Nephron progenitor cell (in vitro differentiated cells): ENCODE data around the gene PCDH10.

Experiments
- DNase-seq: peaks from one replicate; pipeline ENCODE4 v3.0.0; 2021
- H3K27ac Mint-ChIP-seq: 2 replicates; pipeline ENCODE4 v1.8.0; 2021; ENCODE audit warnings: mild to moderate bottlenecking, moderate library complexity, mixed read lengths
- H3K27me3 Mint-ChIP-seq: 2 replicates; pipeline ENCODE4 v1.8.0; 2021; ENCODE audit warnings: mild to moderate bottlenecking, low read depth, mixed read lengths; ENCODE audit not compliant: poor library complexity
- H3K36me3 Mint-ChIP-seq: 2 replicates; pipeline ENCODE4 v1.8.0; 2021; ENCODE audit warnings: low read depth, mixed read lengths
- H3K4me1 Mint-ChIP-seq: 2 replicates; pipeline ENCODE4 v1.8.0; 2021; ENCODE audit warnings: mixed read lengths
- H3K4me3 Mint-ChIP-seq: 2 replicates; pipeline ENCODE4 v1.8.0; 2021; ENCODE audit warnings: mild to moderate bottlenecking, moderate library complexity, mixed read lengths
- H3K9me3 Mint-ChIP-seq: 2 replicates; pipeline ENCODE4 v1.8.0; 2021; ENCODE audit warnings: mild to moderate bottlenecking, moderate library complexity, mixed read lengths
- TF ChIP-seq, protein P1 (sequence below): fragments of 200-600 bp; sonication (generic); IDR thresholded peaks from 2 replicates; pipeline ENCODE4 v1.5.0; 2021; ENCODE audit warnings: antibody characterized with exemption

The PCDH10 gene

DNA sequence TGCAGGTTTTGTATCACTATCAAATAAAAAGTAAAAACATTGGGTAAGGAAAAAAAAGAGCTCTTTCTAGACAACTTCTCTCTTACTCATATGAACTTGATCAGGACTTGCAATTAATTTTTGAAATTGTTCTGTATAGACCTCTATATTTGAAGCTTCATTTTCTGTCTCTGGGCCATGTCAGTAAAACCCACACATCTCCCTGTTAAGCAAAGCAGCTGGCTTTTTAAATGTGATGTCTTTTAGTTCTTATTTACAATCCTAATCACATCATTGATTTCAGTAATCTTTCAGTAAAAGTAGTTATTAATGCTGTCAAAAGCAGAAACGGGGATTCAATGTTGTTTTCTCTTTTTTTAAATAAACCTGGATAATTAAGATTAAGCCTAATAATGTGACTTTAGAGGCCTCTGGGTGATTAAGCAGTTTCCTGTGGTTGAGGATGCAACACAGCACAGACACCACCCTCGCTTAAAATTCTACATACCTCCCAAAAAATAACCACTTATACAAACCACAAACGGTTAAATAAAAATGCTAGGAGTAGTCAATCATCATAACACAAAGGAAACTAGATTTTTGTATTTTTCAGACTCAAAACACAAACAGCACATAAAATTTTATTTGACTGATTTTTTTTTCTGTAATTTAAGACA, 5.2 kb upstream of the PCDH10 start:
- DNase-seq, result no peak
- Mint-ChIP-seq H3K36me3 (no peaks in the 10 kb centered on the region), H3K4me1 (peaks cover 30% of the 10 kb centered on the region), H3K27me3 (peaks cover 36% of the 10 kb centered on the region), H3K9me3 (no peaks in the 10 kb centered on the region), H3K4me3 (no peak overlapping the region), H3K27ac (no peak overlapping the region)
- TF ChIP-seq, protein P1, sequence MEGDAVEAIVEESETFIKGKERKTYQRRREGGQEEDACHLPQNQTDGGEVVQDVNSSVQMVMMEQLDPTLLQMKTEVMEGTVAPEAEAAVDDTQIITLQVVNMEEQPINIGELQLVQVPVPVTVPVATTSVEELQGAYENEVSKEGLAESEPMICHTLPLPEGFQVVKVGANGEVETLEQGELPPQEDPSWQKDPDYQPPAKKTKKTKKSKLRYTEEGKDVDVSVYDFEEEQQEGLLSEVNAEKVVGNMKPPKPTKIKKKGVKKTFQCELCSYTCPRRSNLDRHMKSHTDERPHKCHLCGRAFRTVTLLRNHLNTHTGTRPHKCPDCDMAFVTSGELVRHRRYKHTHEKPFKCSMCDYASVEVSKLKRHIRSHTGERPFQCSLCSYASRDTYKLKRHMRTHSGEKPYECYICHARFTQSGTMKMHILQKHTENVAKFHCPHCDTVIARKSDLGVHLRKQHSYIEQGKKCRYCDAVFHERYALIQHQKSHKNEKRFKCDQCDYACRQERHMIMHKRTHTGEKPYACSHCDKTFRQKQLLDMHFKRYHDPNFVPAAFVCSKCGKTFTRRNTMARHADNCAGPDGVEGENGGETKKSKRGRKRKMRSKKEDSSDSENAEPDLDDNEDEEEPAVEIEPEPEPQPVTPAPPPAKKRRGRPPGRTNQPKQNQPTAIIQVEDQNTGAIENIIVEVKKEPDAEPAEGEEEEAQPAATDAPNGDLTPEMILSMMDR, result no peak

DNA sequence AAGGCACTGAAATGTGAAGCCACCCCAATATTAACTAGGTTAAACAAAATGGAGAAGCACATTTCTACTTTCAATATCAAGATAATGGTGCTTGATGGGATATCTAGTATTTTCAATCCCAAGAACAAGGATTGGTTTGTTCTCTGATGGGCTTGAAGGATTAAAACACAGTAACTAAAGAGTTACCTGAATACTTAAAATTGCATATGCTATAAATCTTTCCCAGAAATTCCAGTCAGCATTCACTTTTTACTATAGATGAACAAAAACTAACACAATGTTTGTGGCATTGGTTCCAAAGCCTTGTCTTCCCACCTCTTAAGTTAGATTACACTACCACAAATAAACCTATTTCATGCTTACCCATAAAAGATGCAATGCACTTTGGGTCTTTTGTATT, 3.9 kb upstream of the PCDH10 start:
- H3K27me3 Mint-ChIP-seq, result peaks cover 50% of the 10 kb centered on the region
- H3K36me3 Mint-ChIP-seq, result no peaks in the 10 kb centered on the region
- no peak for DNase-seq
- TF ChIP-seq, protein P1, result no peak
- H3K27ac Mint-ChIP-seq, result no peak overlapping the region
- no peaks in the 10 kb centered on the region for H3K9me3 Mint-ChIP-seq
- peaks cover 43% of the 10 kb centered on the region for H3K4me1 Mint-ChIP-seq
- no peak overlapping the region for H3K4me3 Mint-ChIP-seq

DNA sequence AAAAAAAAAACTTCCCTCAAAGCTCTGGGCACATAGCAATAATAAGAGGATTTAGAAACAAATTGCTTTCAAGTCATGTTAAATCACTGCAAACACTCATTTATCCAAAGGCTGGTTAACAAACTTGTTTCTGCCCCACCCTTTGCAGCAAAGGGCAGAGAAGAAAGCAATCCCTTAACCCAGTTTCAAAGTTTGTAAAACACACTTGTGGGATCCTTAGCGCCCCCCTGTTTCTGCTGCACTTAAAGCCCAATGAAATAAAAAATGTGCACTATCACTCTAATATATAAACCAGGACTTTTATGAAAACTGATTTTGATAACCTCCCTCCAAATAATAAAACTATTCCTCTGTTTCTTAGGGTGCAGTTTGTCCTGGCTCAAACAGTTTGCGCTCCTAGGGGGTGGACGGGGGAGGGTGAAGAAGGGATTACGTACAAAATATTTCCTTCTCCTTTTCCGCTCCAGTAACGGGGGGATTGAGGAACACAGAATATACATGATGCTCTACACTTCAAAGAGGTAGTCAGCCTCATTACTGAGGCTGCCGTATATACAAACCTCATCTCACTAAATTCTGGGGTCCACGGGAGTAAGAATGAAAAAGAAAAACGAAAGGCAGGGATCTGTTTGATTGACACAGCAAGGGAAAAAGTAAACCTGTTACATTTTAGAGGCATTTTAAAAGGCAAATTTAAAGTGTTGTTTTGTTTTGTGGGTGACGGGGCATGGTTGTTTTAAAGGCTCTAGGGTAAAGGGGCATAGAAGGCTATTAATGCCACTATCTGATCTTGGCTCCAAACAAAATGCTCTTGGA, 3.1 kb upstream of the PCDH10 start:
- no peak overlapping the region for H3K27ac Mint-ChIP-seq
- DNase-seq, result no peak
- H3K9me3 Mint-ChIP-seq, result no peaks in the 10 kb centered on the region
- no peaks in the 10 kb centered on the region for H3K36me3 Mint-ChIP-seq
- peaks cover 51% of the 10 kb centered on the region for H3K4me1 Mint-ChIP-seq
- peaks cover 57% of the 10 kb centered on the region for H3K27me3 Mint-ChIP-seq
- peak overlapping the region; percentile 82 for H3K4me3 Mint-ChIP-seq
- TF ChIP-seq, protein P1, result no peak

DNA sequence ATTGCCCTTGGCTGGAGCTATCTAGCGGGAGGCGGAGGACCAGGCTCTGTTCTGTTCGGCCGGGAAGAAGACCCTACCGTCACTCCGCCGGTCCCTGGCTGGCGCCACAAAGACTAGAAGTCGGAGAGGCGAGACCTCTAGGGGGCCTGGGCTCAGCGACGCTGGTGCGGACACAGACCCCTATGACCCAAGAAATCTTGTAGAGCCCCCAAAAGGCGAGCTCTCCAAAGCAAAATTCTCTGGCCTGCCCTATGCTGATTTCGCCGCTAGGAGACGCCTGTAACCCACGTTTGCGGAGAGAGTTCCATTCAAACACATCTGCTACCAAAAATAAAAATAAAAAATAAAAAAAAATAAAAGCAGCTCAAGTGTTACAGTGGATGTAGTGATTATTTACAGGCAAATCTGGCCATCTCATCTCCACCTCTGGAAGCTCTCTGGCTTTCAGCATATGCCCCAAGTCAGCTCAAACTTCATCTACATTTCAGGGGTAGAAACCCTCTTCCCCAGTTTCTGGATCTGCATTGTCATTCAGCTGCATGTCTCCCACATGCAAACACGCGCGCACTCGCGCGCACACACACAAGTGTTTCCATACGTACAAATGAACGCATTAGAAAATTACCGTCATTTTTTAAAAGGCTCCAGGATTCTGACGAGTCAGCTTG, 2.4 kb upstream of the PCDH10 start:
- TF ChIP-seq, protein P1, result peak; percentile 97
- Mint-ChIP-seq H3K36me3 (no peaks in the 10 kb centered on the region), H3K4me1 (peaks cover 56% of the 10 kb centered on the region), H3K27me3 (peaks cover 64% of the 10 kb centered on the region), H3K27ac (no peak overlapping the region), H3K9me3 (no peaks in the 10 kb centered on the region), H3K4me3 (peak overlapping the region; percentile 82)
- peak; percentile 77 for DNase-seq

DNA sequence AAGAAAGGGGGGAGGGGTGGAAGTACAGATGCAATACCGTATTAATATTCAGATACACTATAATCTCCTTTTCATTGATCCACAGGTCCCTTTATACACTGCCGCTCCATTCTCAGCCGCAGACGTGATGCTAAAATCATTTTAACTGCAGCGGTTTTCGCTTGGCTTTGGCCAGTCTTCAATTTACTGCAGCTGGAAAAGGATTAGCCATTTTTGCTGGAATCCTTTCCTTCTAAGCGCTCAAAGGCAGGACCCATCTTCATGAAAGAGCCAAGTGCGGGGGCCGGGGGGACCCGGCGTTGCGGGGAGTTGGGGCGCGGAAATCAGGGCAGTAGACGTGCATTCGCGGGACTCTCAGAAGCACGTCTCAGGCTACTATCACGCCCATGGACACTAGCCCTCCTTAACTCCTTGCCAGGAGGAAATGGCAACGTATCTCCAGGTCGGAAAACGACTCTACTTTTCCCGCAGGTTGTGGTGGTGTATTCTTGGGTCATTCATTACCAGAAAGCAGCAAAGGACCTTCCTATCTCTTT, 1.7 kb upstream of the PCDH10 start:
- peak; percentile 11 for DNase-seq
- TF ChIP-seq, protein P1, result no peak
- Mint-ChIP-seq H3K4me1 (peaks cover 59% of the 10 kb centered on the region), H3K9me3 (no peaks in the 10 kb centered on the region), H3K27me3 (peaks cover 71% of the 10 kb centered on the region), H3K36me3 (no peaks in the 10 kb centered on the region), H3K27ac (no peak overlapping the region), H3K4me3 (peak overlapping the region; percentile 82)
